ENCODE results near the gene MIEF1.

The MIEF1 gene

GRCh38 chr22:39502109-39502788, at the start of gene MIEF1:
Gene MIEF1, plus strand, starts transcription at chr22:39502290. Its CDS starts 9,005 bp downstream, at chr22:39511295.
- peak; percentile 98 for ATAC-seq
- TF ChIP-seq TCF4 (CRISPR knock-in tag; IDR thresholded peaks at IDR 0.05; ENCODE audit: borderline replicate concordance) (no peak), ZNF70 (CRISPR knock-in tag; IDR thresholded peaks at IDR 0.05) (no peak), ARNTL (CRISPR knock-in tag; IDR thresholded peaks at IDR 0.05; ENCODE audit: borderline replicate concordance, low read depth) (no peak), GLIS3 (CRISPR knock-in tag; IDR thresholded peaks at IDR 0.05) (no peak), ZC3H10 (CRISPR knock-in tag; IDR thresholded peaks at IDR 0.05) (no peak), CSDC2 (CRISPR knock-in tag; IDR thresholded peaks at IDR 0.05) (no peak), ISL1 (CRISPR knock-in tag; IDR thresholded peaks at IDR 0.05) (no peak), PPARA (CRISPR knock-in tag; IDR thresholded peaks at IDR 0.05; ENCODE audit: borderline replicate concordance) (no peak), BACH2 (CRISPR knock-in tag; IDR thresholded peaks at IDR 0.05; ENCODE audit: borderline replicate concordance) (no peak), ZNF565 (CRISPR knock-in tag; conservative IDR thresholded peaks at IDR 0.05; ENCODE audit: low read depth) (no peak), ZNF8 (CRISPR knock-in tag; IDR thresholded peaks at IDR 0.05) (no peak), ZFP30 (CRISPR knock-in tag; IDR thresholded peaks at IDR 0.05) (no peak), SNAI2 (CRISPR knock-in tag; IDR thresholded peaks at IDR 0.05) (no peak), ZFP3 (CRISPR knock-in tag; IDR thresholded peaks at IDR 0.05) (no peak), ESRRG (CRISPR knock-in tag; IDR thresholded peaks at IDR 0.05) (no peak)
- TF ChIP-seq, protein P1, sequence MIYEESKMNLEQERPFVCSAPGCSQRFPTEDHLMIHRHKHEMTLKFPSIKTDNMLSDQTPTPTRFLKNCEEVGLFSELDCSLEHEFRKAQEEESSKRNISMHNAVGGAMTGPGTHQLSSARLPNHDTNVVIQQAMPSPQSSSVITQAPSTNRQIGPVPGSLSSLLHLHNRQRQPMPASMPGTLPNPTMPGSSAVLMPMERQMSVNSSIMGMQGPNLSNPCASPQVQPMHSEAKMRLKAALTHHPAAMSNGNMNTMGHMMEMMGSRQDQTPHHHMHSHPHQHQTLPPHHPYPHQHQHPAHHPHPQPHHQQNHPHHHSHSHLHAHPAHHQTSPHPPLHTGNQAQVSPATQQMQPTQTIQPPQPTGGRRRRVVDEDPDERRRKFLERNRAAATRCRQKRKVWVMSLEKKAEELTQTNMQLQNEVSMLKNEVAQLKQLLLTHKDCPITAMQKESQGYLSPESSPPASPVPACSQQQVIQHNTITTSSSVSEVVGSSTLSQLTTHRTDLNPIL (CRISPR knock-in tag; IDR thresholded peaks at IDR 0.05; ENCODE audit: low read depth) = no peak
- TF ChIP-seq, protein P2, sequence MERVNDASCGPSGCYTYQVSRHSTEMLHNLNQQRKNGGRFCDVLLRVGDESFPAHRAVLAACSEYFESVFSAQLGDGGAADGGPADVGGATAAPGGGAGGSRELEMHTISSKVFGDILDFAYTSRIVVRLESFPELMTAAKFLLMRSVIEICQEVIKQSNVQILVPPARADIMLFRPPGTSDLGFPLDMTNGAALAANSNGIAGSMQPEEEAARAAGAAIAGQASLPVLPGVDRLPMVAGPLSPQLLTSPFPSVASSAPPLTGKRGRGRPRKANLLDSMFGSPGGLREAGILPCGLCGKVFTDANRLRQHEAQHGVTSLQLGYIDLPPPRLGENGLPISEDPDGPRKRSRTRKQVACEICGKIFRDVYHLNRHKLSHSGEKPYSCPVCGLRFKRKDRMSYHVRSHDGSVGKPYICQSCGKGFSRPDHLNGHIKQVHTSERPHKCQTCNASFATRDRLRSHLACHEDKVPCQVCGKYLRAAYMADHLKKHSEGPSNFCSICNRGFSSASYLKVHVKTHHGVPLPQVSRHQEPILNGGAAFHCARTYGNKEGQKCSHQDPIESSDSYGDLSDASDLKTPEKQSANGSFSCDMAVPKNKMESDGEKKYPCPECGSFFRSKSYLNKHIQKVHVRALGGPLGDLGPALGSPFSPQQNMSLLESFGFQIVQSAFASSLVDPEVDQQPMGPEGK (CRISPR knock-in tag; IDR thresholded peaks at IDR 0.05; ENCODE audit: borderline replicate concordance) = no peak

DNA sequence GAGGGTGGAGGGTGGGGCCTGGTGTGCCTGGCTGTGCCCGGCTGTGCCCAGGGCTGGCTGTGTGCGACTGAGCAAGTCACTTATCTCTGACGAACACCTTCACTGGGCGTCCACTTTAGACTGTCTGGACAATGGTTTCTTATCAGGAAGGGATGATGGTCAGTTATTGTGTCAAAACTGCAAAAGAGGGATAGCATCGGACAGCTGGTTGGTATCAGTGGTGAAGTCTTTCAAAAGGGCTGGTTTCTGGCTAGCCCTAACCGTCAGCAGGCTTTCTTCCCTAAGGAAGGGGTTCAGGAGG, 49.4 kb upstream of the MIEF1 start:
- no peak for TF ChIP-seq ZNF8 (CRISPR knock-in tag; IDR thresholded peaks at IDR 0.05)
- TF ChIP-seq ZNF565 (CRISPR knock-in tag; conservative IDR thresholded peaks at IDR 0.05; ENCODE audit: low read depth) = no peak
- no peak for TF ChIP-seq ISL1 (CRISPR knock-in tag; IDR thresholded peaks at IDR 0.05)
- no peak for TF ChIP-seq PPARA (CRISPR knock-in tag; IDR thresholded peaks at IDR 0.05; ENCODE audit: borderline replicate concordance)
- no peak for TF ChIP-seq ARNTL (CRISPR knock-in tag; IDR thresholded peaks at IDR 0.05; ENCODE audit: borderline replicate concordance, low read depth)
- TF ChIP-seq, protein P3, sequence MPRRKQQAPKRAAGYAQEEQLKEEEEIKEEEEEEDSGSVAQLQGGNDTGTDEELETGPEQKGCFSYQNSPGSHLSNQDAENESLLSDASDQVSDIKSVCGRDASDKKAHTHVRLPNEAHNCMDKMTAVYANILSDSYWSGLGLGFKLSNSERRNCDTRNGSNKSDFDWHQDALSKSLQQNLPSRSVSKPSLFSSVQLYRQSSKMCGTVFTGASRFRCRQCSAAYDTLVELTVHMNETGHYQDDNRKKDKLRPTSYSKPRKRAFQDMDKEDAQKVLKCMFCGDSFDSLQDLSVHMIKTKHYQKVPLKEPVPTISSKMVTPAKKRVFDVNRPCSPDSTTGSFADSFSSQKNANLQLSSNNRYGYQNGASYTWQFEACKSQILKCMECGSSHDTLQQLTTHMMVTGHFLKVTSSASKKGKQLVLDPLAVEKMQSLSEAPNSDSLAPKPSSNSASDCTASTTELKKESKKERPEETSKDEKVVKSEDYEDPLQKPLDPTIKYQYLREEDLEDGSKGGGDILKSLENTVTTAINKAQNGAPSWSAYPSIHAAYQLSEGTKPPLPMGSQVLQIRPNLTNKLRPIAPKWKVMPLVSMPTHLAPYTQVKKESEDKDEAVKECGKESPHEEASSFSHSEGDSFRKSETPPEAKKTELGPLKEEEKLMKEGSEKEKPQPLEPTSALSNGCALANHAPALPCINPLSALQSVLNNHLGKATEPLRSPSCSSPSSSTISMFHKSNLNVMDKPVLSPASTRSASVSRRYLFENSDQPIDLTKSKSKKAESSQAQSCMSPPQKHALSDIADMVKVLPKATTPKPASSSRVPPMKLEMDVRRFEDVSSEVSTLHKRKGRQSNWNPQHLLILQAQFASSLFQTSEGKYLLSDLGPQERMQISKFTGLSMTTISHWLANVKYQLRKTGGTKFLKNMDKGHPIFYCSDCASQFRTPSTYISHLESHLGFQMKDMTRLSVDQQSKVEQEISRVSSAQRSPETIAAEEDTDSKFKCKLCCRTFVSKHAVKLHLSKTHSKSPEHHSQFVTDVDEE (CRISPR knock-in tag; IDR thresholded peaks at IDR 0.05) = no peak
- TF ChIP-seq SNAI2 (CRISPR knock-in tag; IDR thresholded peaks at IDR 0.05) = no peak
- TF ChIP-seq ZFP3 (CRISPR knock-in tag; IDR thresholded peaks at IDR 0.05) = no peak
- no peak for ATAC-seq

- ATAC-seq = no peak
- TF ChIP-seq ARNTL (CRISPR knock-in tag; IDR thresholded peaks at IDR 0.05; ENCODE audit: borderline replicate concordance, low read depth) (no peak), ZFP30 (CRISPR knock-in tag; IDR thresholded peaks at IDR 0.05) (no peak), RARB (CRISPR knock-in tag; IDR thresholded peaks at IDR 0.05) (no peak), TCF4 (CRISPR knock-in tag; IDR thresholded peaks at IDR 0.05; ENCODE audit: borderline replicate concordance) (no peak), CSRNP3 (CRISPR knock-in tag; IDR thresholded peaks at IDR 0.05) (no peak), ZNF70 (CRISPR knock-in tag; IDR thresholded peaks at IDR 0.05) (no peak), SNAI2 (CRISPR knock-in tag; IDR thresholded peaks at IDR 0.05) (no peak), ZC3H10 (CRISPR knock-in tag; IDR thresholded peaks at IDR 0.05) (no peak), ESRRG (CRISPR knock-in tag; IDR thresholded peaks at IDR 0.05) (no peak)
- TF ChIP-seq, protein P1 (CRISPR knock-in tag; IDR thresholded peaks at IDR 0.05; ENCODE audit: low read depth) = no peak
- TF ChIP-seq, protein P3 (CRISPR knock-in tag; IDR thresholded peaks at IDR 0.05) = no peak
- TF ChIP-seq, protein P2 (CRISPR knock-in tag; IDR thresholded peaks at IDR 0.05; ENCODE audit: borderline replicate concordance) = no peak
These were observed 48.2 kb upstream of the MIEF1 start for GRCh38 chr22:39453765-39454378.

Data from SK-N-SH treated with all-trans-retinoic acid at 6 μM for 48 hours (cell line).